Breast epithelium (tissue), 4 donors: ENCODE data around the gene PPDPF. TPM values are rescaled to one million over a fixed set of nuclear protein-coding genes. Genes with fewer than 3 reads are reported as not detected.

ENCODE experiments used
- DNase-seq, 2 donors: peaks; one replicate each; pipeline ENCODE4 v3.0.0-alpha.2; 2019; ENCODE audit warnings: low spot score in 2 of 2
- H3K27ac ChIP-seq, 2 donors: fragments of 200-600 bp; sonication (generic) in 1 of 2; one replicate each; pipeline ENCODE4 v1.5.1; 2016 to 2019; ENCODE audit warnings: mild to moderate bottlenecking in 1 of 2
- H3K27me3 ChIP-seq, 2 donors: fragments of 200-600 bp; sonication (generic) in 1 of 2; one replicate each; pipeline versions ENCODE4 v1.5.1 to v1.6.0; 2017 to 2019; ENCODE audit warnings: control low read depth in 1 of 2, mild to moderate bottlenecking in 1 of 2
- H3K36me3 ChIP-seq: fragments of 200-600 bp; one replicate; pipeline ENCODE4 v1.5.1; 2019
- H3K4me1 ChIP-seq, 2 donors: fragments of 200-600 bp; sonication (generic); one replicate each; pipeline ENCODE4 v1.5.1; 2016 to 2019; ENCODE audit warnings: control low read depth in 1 of 2
- H3K4me3 ChIP-seq, 3 donors: fragments of 200-600 bp; sonication (generic); 1 replicate in 2 of 3; 2 replicates in 1 of 3; pipeline ENCODE4 v1.5.1; 2016 to 2019; ENCODE audit warnings: mild to moderate bottlenecking in 3 of 3, moderate library complexity in 2 of 3
- H3K9me3 ChIP-seq, 2 donors: fragments of 200-600 bp; sonication (generic) in 1 of 2; one replicate each; pipeline ENCODE4 v1.5.1; 2016 to 2019; ENCODE audit warnings: control low read depth in 1 of 2
- POLR2A ChIP-seq: fragments of 450-650 bp; IDR thresholded peaks from one replicate; pipeline ENCODE4 v1.6.1; 2016; ENCODE audit warnings: antibody characterized with exemption, mild to moderate bottlenecking, moderate library complexity
- POLR2AphosphoS5 ChIP-seq, 3 donors: sonication (generic); formaldehyde crosslinking; IDR thresholded peaks; one replicate each; pipeline ENCODE4 v1.6.1; 2017; ENCODE audit warnings: antibody characterized with exemption in 3 of 3
- intact Hi-C: fragments of 100-400 bp; cut with DNase I; formaldehyde crosslinking; loops from one replicate; pipeline ENCODE4 v1.15.1; 2023; ENCODE audit warnings: low total_unique reads
- total RNA-seq, 3 donors: library from RNA; depleted of rRNA; stranded (reverse); fragments of >200 nt; gene quantifications; one replicate each; pipeline ENCODE4 v1.1.0, GENCODE V29; 2016
- TF ChIP-seq, protein P1 (sequence below), 3 donors: fragments of 450-650 bp; IDR thresholded peaks; one replicate each; pipeline ENCODE4 v1.5.1; 2016 to 2017; ENCODE audit warnings: antibody characterized with exemption in 3 of 3, mild to moderate bottlenecking in 3 of 3, moderate library complexity in 3 of 3

The PPDPF gene
- total RNA-seq, 3 donors from 2014 or later, result 71.8 to 151 (median 133) TPM

DNA sequence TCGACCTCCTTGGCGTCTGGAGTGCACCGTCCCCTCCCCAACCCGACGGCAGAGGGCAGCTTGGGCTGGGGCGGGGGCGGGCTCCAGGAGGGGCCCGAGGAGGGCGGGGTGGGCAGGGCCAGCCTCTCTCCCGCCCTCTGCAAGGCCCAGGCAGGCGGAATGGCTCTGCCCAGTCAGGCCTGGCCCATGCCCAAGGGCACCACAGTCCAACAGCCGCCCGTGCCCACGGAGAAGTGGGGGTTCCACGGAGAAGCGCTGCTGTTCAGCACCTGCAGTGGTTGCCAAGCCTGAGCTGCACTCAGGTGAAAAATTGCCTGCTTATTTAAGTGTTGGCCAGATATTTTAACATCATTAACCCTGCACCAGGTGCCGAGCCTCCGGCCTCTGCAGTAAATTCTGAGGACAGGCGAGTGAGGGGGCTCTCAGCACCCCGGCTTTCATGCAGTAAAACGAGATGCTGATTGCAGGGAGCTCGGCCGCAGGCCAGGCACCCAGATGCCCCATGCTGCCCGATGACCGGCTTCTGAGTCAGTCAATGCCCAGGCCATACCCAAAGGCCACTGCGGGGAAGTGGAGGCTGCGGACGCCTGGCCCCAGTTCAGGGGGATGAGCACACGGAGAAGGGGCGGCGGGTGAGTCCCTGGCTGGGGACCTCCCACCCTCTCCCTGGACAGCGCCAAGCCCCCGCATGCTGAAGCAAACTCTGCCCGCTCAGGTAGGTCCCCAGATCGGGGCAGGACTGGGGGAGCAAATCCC is 27.3 kb downstream of the PPDPF start, which contains the start of gene SRMS:
Gene SRMS (minus strand): TSS at position 25 of the 756 bp plus-strand sequence. CDS start 286 bp downstream, outside the sequence.
- H3K4me1 ChIP-seq, result no peaks in the 10 kb centered on the region
- peaks cover 0 to 25% of the 10 kb centered on the region in 2 donors for H3K27me3 ChIP-seq
- no peak within 1 kb of the TSS for H3K27ac ChIP-seq
- no peaks in the 10 kb centered on the region for H3K36me3 ChIP-seq
- H3K9me3 ChIP-seq, result no peaks in the 10 kb centered on the region
- no peak for DNase-seq
- intact Hi-C loops, result no loop called here
- TF ChIP-seq, protein P1, sequence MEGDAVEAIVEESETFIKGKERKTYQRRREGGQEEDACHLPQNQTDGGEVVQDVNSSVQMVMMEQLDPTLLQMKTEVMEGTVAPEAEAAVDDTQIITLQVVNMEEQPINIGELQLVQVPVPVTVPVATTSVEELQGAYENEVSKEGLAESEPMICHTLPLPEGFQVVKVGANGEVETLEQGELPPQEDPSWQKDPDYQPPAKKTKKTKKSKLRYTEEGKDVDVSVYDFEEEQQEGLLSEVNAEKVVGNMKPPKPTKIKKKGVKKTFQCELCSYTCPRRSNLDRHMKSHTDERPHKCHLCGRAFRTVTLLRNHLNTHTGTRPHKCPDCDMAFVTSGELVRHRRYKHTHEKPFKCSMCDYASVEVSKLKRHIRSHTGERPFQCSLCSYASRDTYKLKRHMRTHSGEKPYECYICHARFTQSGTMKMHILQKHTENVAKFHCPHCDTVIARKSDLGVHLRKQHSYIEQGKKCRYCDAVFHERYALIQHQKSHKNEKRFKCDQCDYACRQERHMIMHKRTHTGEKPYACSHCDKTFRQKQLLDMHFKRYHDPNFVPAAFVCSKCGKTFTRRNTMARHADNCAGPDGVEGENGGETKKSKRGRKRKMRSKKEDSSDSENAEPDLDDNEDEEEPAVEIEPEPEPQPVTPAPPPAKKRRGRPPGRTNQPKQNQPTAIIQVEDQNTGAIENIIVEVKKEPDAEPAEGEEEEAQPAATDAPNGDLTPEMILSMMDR (IDR thresholded peaks at IDR 0.05), result no peak
- TF ChIP-seq POLR2AphosphoS5 (IDR thresholded peaks at IDR 0.05), result no peak
- no peak for TF ChIP-seq POLR2A
- no peak within 1 kb of the TSS for H3K4me3 ChIP-seq

GRCh38 chr20:63548542-63548941 is 28.0 kb downstream of the PPDPF start:
- Histone ChIP-seq H3K36me3 (no peaks in the 10 kb centered on the region), H3K4me1 (no peaks in the 10 kb centered on the region), H3K9me3 (no peaks in the 10 kb centered on the region), H3K4me3 (no peak overlapping the region), H3K27me3 (peaks cover 0 to 25% of the 10 kb centered on the region in 2 donors), H3K27ac (no peak overlapping the region)
- intact Hi-C loops, result no loop called here
- TF ChIP-seq POLR2AphosphoS5 (IDR thresholded peaks at IDR 0.05), result no peak
- no peak for TF ChIP-seq POLR2A
- TF ChIP-seq, protein P1 (IDR thresholded peaks at IDR 0.05), result no peak
- no peak for DNase-seq

GRCh38 chr20:63549019-63549418 is 28.5 kb downstream of the PPDPF start:
- TF ChIP-seq POLR2A (no peak), POLR2AphosphoS5 (IDR thresholded peaks at IDR 0.05) (no peak)
- TF ChIP-seq, protein P1 (IDR thresholded peaks at IDR 0.05), result no peak
- Histone ChIP-seq H3K27ac (no peak overlapping the region), H3K9me3 (no peaks in the 10 kb centered on the region), H3K27me3 (peaks cover 0 to 25% of the 10 kb centered on the region in 2 donors), H3K4me1 (peaks cover 0 to 2% of the 10 kb centered on the region in 2 donors), H3K4me3 (no peak overlapping the region), H3K36me3 (no peaks in the 10 kb centered on the region)
- intact Hi-C loops, result no loop called here
- DNase-seq, result no peak

DNA sequence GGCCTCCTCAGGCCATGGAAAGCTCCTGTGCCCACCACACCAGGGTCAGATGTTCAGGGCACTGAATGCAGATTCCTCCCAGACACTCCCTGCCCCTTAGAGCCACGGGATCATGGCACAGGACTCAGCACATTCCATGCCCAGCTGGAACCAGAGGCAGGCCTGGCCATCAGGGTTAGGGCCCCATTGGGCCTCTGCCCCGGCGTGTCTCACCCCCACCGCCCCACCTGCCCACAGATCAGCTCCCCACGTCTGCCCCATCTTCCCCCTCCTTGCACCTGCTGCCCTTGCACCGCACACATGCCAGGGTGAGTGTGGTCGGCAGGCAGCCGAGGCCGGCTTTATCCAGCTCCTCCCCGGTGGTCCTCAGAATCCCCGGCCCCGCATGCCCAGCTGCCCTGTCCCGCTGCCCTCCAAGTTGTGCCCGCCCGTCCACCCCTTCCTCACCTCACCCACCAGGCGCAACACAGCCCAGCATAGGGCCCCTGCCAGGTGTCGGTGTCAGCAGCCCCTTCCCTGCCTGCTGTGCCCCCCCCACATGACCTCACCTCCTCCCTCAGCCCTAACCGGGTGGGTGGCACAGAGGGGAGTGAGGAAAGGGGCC is 29.2 kb downstream of the PPDPF start:
- Histone ChIP-seq H3K36me3 (no peaks in the 10 kb centered on the region), H3K27ac (no peak overlapping the region), H3K27me3 (peaks cover 0 to 25% of the 10 kb centered on the region in 2 donors), H3K9me3 (no peaks in the 10 kb centered on the region), H3K4me3 (no peak overlapping the region), H3K4me1 (peaks cover 0 to 5% of the 10 kb centered on the region in 2 donors)
- TF ChIP-seq, protein P1 (IDR thresholded peaks at IDR 0.05), result no peak
- TF ChIP-seq POLR2AphosphoS5 (IDR thresholded peaks at IDR 0.05) (no peak), POLR2A (no peak)
- intact Hi-C loops, result no loop called here
- DNase-seq, result no peak

GRCh38 chr20:63551068-63551467 is 30.5 kb downstream of the PPDPF start:
- Histone ChIP-seq H3K27me3 (peaks cover 0 to 20% of the 10 kb centered on the region in 2 donors), H3K4me3 (no peak overlapping the region), H3K27ac (no peak overlapping the region), H3K4me1 (peaks cover 0 to 5% of the 10 kb centered on the region in 2 donors), H3K36me3 (no peaks in the 10 kb centered on the region), H3K9me3 (no peaks in the 10 kb centered on the region)
- DNase-seq, result no peak
- TF ChIP-seq POLR2A, result no peak
- TF ChIP-seq, protein P1 (IDR thresholded peaks at IDR 0.05), result no peak
- no peak for TF ChIP-seq POLR2AphosphoS5 (IDR thresholded peaks at IDR 0.05)
- intact Hi-C loops, result no loop called here
